Nephron progenitor cell (in vitro differentiated cells): ENCODE data around the gene AOAH.

ENCODE experiments used
- DNase-seq: peaks from one replicate; pipeline ENCODE4 v3.0.0; 2021
- H3K27ac Mint-ChIP-seq: 2 replicates; pipeline ENCODE4 v1.8.0; 2021; ENCODE audit warnings: mild to moderate bottlenecking, moderate library complexity, mixed read lengths
- H3K27me3 Mint-ChIP-seq: 2 replicates; pipeline ENCODE4 v1.8.0; 2021; ENCODE audit warnings: mild to moderate bottlenecking, low read depth, mixed read lengths; ENCODE audit not compliant: poor library complexity
- H3K36me3 Mint-ChIP-seq: 2 replicates; pipeline ENCODE4 v1.8.0; 2021; ENCODE audit warnings: low read depth, mixed read lengths
- H3K4me1 Mint-ChIP-seq: 2 replicates; pipeline ENCODE4 v1.8.0; 2021; ENCODE audit warnings: mixed read lengths
- H3K4me3 Mint-ChIP-seq: 2 replicates; pipeline ENCODE4 v1.8.0; 2021; ENCODE audit warnings: mild to moderate bottlenecking, moderate library complexity, mixed read lengths
- H3K9me3 Mint-ChIP-seq: 2 replicates; pipeline ENCODE4 v1.8.0; 2021; ENCODE audit warnings: mild to moderate bottlenecking, moderate library complexity, mixed read lengths
- CTCF ChIP-seq: fragments of 200-600 bp; sonication (generic); IDR thresholded peaks from 2 replicates; pipeline ENCODE4 v1.5.0; 2021; ENCODE audit warnings: antibody characterized with exemption

Gene AOAH

GRCh38 chr7:36762394-36762793 is 38.1 kb upstream of the AOAH start:
- H3K9me3 Mint-ChIP-seq: peaks cover 2% of the 10 kb centered on the region
- H3K27ac Mint-ChIP-seq: peak overlapping the region; percentile 78
- no peak overlapping the region for H3K4me3 Mint-ChIP-seq
- peaks cover 11% of the 10 kb centered on the region for H3K4me1 Mint-ChIP-seq
- peaks cover 5% of the 10 kb centered on the region for H3K27me3 Mint-ChIP-seq
- TF ChIP-seq CTCF: no peak
- no peaks in the 10 kb centered on the region for H3K36me3 Mint-ChIP-seq
- DNase-seq: no peak

- TF ChIP-seq CTCF: no peak
- no peaks in the 10 kb centered on the region for H3K36me3 Mint-ChIP-seq
- no peak for DNase-seq
- H3K4me1 Mint-ChIP-seq: peaks cover 11% of the 10 kb centered on the region
- peaks cover 5% of the 10 kb centered on the region for H3K27me3 Mint-ChIP-seq
- H3K9me3 Mint-ChIP-seq: peaks cover 2% of the 10 kb centered on the region
- no peak overlapping the region for H3K4me3 Mint-ChIP-seq
- no peak overlapping the region for H3K27ac Mint-ChIP-seq
Observed at GRCh38 chr7:36761835-36762234, 37.5 kb upstream of the AOAH start.

GRCh38 chr7:36760856-36761762 is 36.8 kb upstream of the AOAH start:
- DNase-seq: no peak
- H3K27me3 Mint-ChIP-seq: peaks cover 5% of the 10 kb centered on the region
- peaks cover 11% of the 10 kb centered on the region for H3K4me1 Mint-ChIP-seq
- TF ChIP-seq CTCF: no peak
- no peak overlapping the region for H3K4me3 Mint-ChIP-seq
- H3K27ac Mint-ChIP-seq: no peak overlapping the region
- H3K9me3 Mint-ChIP-seq: peaks cover 2% of the 10 kb centered on the region
- H3K36me3 Mint-ChIP-seq: no peaks in the 10 kb centered on the region

- Mint-ChIP-seq H3K27me3 (peaks cover 5% of the 10 kb centered on the region), H3K27ac (no peak overlapping the region), H3K9me3 (peaks cover 2% of the 10 kb centered on the region), H3K4me1 (peaks cover 11% of the 10 kb centered on the region), H3K4me3 (no peak overlapping the region), H3K36me3 (no peaks in the 10 kb centered on the region)
- no peak for DNase-seq
- no peak for TF ChIP-seq CTCF
Observed at GRCh38 chr7:36758879-36759278, 34.6 kb upstream of the AOAH start.

- Mint-ChIP-seq H3K27ac (no peak overlapping the region), H3K27me3 (no peaks in the 10 kb centered on the region), H3K4me3 (no peak overlapping the region), H3K4me1 (peaks cover under 1% of the 10 kb centered on the region), H3K9me3 (no peaks in the 10 kb centered on the region), H3K36me3 (no peaks in the 10 kb centered on the region)
- no peak for DNase-seq
- TF ChIP-seq CTCF: no peak
Observed at GRCh38 chr7:36755484-36755883, 31.2 kb upstream of the AOAH start.
